ENCODE results near the gene C1orf185.

C1orf185 gene

DNA sequence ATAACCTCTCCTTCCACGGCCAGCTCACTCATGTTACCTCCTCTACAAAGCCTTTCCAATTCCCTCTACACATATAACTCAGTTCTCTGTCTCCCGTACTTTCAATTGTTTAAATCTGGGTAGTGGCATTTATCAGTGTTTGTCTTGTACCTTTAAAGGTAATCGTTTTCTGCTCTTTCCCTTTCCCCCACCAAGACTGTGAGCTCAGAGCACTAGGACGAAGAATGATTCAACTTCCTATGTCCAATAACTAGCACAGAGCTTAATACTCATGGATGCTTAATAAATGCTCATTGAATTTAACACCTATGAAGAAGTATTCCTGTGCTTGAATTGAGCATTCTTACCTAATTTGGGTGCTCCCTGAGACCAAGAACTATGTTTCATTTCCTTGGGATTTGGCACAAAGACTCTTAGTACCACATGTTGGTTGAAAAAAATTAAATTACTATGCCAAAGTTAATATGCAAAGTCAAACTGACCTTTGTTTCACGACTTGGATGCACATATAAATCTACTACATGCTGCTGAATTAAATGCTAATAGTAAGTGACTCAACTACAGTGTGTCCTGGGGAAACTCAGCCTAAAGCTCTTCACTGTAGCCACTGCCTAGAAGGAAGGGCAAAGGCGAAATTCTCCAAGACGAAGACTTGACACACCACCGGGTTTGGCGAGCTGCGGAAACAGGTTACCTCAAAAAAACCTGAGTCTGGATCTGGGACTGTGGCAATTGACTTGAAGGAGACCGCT lies 30.6 kb upstream of the C1orf185 start:
- TF ChIP-seq, protein P1, sequence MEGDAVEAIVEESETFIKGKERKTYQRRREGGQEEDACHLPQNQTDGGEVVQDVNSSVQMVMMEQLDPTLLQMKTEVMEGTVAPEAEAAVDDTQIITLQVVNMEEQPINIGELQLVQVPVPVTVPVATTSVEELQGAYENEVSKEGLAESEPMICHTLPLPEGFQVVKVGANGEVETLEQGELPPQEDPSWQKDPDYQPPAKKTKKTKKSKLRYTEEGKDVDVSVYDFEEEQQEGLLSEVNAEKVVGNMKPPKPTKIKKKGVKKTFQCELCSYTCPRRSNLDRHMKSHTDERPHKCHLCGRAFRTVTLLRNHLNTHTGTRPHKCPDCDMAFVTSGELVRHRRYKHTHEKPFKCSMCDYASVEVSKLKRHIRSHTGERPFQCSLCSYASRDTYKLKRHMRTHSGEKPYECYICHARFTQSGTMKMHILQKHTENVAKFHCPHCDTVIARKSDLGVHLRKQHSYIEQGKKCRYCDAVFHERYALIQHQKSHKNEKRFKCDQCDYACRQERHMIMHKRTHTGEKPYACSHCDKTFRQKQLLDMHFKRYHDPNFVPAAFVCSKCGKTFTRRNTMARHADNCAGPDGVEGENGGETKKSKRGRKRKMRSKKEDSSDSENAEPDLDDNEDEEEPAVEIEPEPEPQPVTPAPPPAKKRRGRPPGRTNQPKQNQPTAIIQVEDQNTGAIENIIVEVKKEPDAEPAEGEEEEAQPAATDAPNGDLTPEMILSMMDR (IDR thresholded peaks at IDR 0.05; ENCODE audit: low read depth, low read length, missing control alignments): no peak
- H3K4me3 ChIP-seq (replicated peaks; ENCODE audit: low read depth, low read length): no peak overlapping the region
- no peak for DNase-seq (ENCODE audit: extremely low read depth, low read depth)

DNA sequence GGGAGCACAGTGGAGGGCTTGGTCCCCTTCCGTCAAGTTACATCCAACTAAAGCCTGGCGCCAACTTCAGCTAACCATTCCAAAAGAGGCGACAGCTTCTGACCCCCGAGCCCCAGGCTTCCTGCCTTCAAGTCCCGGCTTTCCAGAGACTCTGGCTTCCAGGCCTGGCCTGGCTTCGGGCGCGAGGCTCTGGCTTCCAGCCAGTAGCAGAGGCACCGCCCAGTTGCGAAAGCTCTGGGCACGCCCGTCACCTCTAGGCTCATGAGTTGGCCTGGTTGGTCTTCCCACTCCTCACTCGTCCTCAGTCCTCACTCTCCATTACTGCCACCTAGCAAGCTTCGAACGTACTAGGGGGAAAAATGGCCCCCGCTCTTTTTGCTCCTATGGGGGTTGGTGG lies 30.0 kb upstream of the C1orf185 start:
- no peak for DNase-seq (ENCODE audit: extremely low read depth, low read depth)
- no peak overlapping the region for H3K4me3 ChIP-seq (replicated peaks; ENCODE audit: low read depth, low read length)
- TF ChIP-seq, protein P1 (IDR thresholded peaks at IDR 0.05; ENCODE audit: low read depth, low read length, missing control alignments): no peak

DNA sequence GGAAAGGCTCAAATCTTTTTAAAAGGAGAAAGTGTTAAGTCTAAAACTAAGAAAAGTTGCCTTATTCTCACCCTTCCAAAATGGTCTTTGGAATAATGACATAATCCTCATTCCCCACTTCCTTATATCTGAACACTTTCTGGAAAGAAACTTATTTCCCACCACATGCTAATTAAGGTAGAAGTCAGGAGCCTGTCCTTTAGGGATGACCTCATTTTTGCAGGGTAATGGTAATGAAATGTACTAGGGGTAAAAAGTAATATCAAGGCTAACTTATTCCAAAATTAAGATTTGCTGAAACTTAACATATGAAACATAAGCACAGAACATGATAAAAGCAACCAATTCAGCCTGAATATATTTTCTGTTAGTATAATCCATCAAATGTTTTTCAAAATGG lies 29.4 kb upstream of the C1orf185 start:
- no peak for DNase-seq (ENCODE audit: extremely low read depth, low read depth)
- H3K4me3 ChIP-seq (replicated peaks; ENCODE audit: low read depth, low read length): no peak overlapping the region
- TF ChIP-seq, protein P1 (IDR thresholded peaks at IDR 0.05; ENCODE audit: low read depth, low read length, missing control alignments): no peak

DNA sequence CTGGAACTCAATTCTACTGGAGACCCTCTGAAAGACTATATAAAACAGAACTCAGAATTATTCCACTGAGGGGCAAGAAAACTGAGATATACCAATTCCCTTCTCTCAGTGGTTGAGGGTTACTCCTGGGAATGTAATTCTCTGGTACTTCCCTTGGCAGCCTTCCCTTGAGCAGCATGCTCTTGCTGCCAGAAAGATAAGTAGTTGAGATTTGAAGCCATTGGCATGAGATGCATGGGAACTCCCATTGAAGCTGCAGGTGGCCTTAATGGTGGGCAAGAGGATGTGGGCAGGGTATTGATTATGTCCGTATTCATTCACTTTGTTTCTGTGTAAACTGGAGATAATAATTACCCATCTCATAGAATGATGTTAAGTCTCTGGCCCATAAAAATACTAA lies 28.6 kb upstream of the C1orf185 start:
- TF ChIP-seq, protein P1 (IDR thresholded peaks at IDR 0.05; ENCODE audit: low read depth, low read length, missing control alignments): no peak
- no peak for DNase-seq (ENCODE audit: extremely low read depth, low read depth)
- H3K4me3 ChIP-seq (replicated peaks; ENCODE audit: low read depth, low read length): no peak overlapping the region

DNA sequence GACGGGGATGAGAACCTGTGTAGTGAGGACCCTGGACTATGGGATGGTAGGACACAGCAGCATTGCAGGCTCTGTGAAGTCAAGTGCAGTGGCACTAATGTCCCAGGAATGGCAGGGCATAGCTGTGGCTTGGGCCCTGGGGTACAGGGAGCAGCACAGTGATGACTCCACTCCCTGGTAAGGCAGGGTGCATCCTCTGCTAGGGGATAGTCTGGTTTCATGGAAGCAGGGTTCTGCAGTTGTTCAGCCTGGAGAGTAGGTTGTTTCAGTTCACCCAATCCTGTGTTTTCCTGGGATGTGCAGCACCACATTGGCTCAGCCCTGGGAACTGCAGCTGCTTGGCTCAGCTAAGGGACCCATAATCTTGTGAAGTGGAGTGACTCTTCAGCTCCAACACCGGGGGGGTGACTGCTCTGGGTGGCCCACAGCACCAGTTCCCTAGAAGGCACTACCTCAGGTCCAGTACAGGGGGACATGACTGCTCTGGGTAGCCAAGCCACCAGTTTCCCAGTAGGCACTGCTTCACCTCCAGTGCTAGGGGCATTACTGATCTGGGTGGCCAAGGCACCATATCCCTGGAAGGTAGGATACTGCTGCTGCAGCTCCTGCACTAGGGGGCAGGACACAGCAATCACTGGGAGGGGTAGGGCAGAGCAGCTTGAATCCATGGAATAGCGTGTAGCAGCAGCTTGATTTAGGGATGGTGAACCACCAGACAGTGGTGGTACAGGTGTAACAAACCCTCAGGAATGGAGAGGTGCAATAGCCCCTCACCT lies 15.3 kb upstream of the C1orf185 start:
- no peak for DNase-seq (ENCODE audit: extremely low read depth, low read depth)
- TF ChIP-seq, protein P1 (IDR thresholded peaks at IDR 0.05; ENCODE audit: low read depth, low read length, missing control alignments): no peak
- no peak overlapping the region for H3K4me3 ChIP-seq (replicated peaks; ENCODE audit: low read depth, low read length)

DNA sequence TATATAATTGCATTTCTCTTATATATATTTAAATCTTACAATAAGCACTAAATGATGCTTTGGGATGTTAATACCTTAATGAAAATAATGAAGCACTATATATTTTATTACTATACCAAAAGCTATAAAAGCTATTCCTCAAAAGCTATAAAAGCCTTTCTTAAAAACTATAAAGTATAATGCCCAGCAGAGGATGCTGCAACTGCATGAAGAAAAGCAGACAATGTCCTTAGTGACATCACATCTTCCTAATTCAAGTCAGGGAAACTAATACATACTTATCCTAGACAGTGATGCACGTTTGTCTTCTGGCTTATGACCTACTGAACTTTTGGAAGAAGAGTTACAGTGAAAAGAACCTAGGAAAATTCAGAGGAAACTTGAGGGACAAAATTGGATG lies 13.6 kb upstream of the C1orf185 start:
- H3K4me3 ChIP-seq (replicated peaks; ENCODE audit: low read depth, low read length): no peak overlapping the region
- TF ChIP-seq, protein P1 (IDR thresholded peaks at IDR 0.05; ENCODE audit: low read depth, low read length, missing control alignments): no peak
- no peak for DNase-seq (ENCODE audit: extremely low read depth, low read depth)
